CD14-positive monocyte (primary cell): Measurements from ENCODE around the gene SLC6A20. TPM values are rescaled to one million over a fixed set of nuclear protein-coding genes. Genes with fewer than 3 reads are reported as not detected.

Source experiments
- DNase-seq, 3 donors: peaks; one replicate each; pipeline ENCODE4 v3.0.0-alpha.2; 2011 to 2022
- H2AFZ ChIP-seq: 2 replicates; pipeline ENCODE4 v1.6.0; 2012; ENCODE audit warnings: mild to moderate bottlenecking, low read depth, low read length, inconsistent platforms; ENCODE audit not compliant: insufficient read depth, poor library complexity, severe bottlenecking
- H3K27ac ChIP-seq, 2 donors: 1 replicate in 1 of 2; 2 replicates in 1 of 2; pipeline ENCODE4 v1.5.1; 2012 to 2013; ENCODE audit warnings: low read length in 2 of 2, control low read depth in 1 of 2, inconsistent platforms in 1 of 2, low read depth in 1 of 2, mild to moderate bottlenecking in 1 of 2
- H3K27me3 ChIP-seq, 2 donors: one replicate each; pipeline versions ENCODE4 v1.6.0 to v1.6.1; 2011 to 2013; ENCODE audit warnings: low read length in 2 of 2; ENCODE audit not compliant: control insufficient read depth in 2 of 2, insufficient read depth in 2 of 2
- H3K36me3 ChIP-seq, 2 donors: replicated peaks in 1 of 2; 1 replicate in 1 of 2; 2 replicates in 1 of 2; pipeline versions ENCODE4 v1.5.1 to v1.6.1; 2012 to 2013; ENCODE audit warnings: low read length in 2 of 2, control low read depth in 1 of 2, inconsistent platforms in 1 of 2, mild to moderate bottlenecking in 1 of 2; ENCODE audit not compliant: insufficient read depth in 2 of 2, control insufficient read depth in 1 of 2
- H3K4me1 ChIP-seq, 2 donors: 1 replicate in 1 of 2; 2 replicates in 1 of 2; pipeline versions ENCODE4 v1.5.1 to v1.6.1; 2012 to 2013; ENCODE audit warnings: low read length in 2 of 2, control low read depth in 1 of 2, inconsistent platforms in 1 of 2, mild to moderate bottlenecking in 1 of 2, moderate library complexity in 1 of 2; ENCODE audit not compliant: insufficient read depth in 2 of 2, control insufficient read depth in 1 of 2
- H3K4me2 ChIP-seq: replicated peaks from 2 replicates; pipeline ENCODE3; 2012; ENCODE audit warnings: low read length, moderate library complexity, mild to moderate bottlenecking; ENCODE audit not compliant: poor library complexity, severe bottlenecking; ENCODE audit errors: extremely low read depth
- H3K4me3 ChIP-seq, 3 experiments: fragments of 200-600 bp in 1 of 3; sonication (generic) in 1 of 3; replicated peaks in 1 of 3; 1 replicate in 2 of 3; 2 replicates in 1 of 3; pipeline ENCODE4 v1.5.1; 2011 to 2013; ENCODE audit warnings: low read length in 3 of 3, mild to moderate bottlenecking in 3 of 3, control low read depth in 2 of 3, low read depth in 2 of 3, inconsistent platforms in 1 of 3, moderate library complexity in 1 of 3
- H3K79me2 ChIP-seq: 2 replicates; pipeline ENCODE4 v1.6.0; 2012; ENCODE audit warnings: mild to moderate bottlenecking, control low read depth, inconsistent platforms, low read length, moderate library complexity; ENCODE audit not compliant: insufficient read depth
- H3K9ac ChIP-seq: 2 replicates; pipeline ENCODE4 v1.6.0; 2017; ENCODE audit warnings: low read length, mild to moderate bottlenecking; ENCODE audit not compliant: insufficient read depth, poor library complexity, severe bottlenecking
- H3K9me3 ChIP-seq, 2 donors: replicated peaks in 1 of 2; 1 replicate in 1 of 2; 2 replicates in 1 of 2; pipeline versions ENCODE4 v1.5.1 to v1.6.1; 2012 to 2013; ENCODE audit warnings: low read length in 2 of 2, control low read depth in 1 of 2; ENCODE audit not compliant: control insufficient read depth in 1 of 2, insufficient read depth in 1 of 2
- H4K20me1 ChIP-seq: 2 replicates; pipeline ENCODE4 v1.6.0; 2012; ENCODE audit warnings: mild to moderate bottlenecking, low read length, control low read depth, moderate library complexity; ENCODE audit not compliant: insufficient read depth
- H3K27ac Mint-ChIP-seq, 7 donors: one replicate each; pipeline ENCODE4 v1.8.0; 2020; ENCODE audit warnings: mild to moderate bottlenecking in 7 of 7, mixed read lengths in 7 of 7, moderate library complexity in 6 of 7, inconsistent platforms in 2 of 7
- H3K27me3 Mint-ChIP-seq, 3 donors: one replicate each; pipeline ENCODE4 v1.8.0; 2021 to 2022; ENCODE audit warnings: low read depth in 3 of 3, mild to moderate bottlenecking in 3 of 3, mixed read lengths in 3 of 3, moderate library complexity in 3 of 3, inconsistent platforms in 1 of 3
- H3K36me3 Mint-ChIP-seq, 2 donors: one replicate each; pipeline ENCODE4 v1.8.0; 2020; ENCODE audit warnings: mixed read lengths in 2 of 2, inconsistent platforms in 1 of 2, mild to moderate bottlenecking in 1 of 2
- H3K4me1 Mint-ChIP-seq: one replicate; pipeline ENCODE4 v1.8.0; 2020; ENCODE audit warnings: mild to moderate bottlenecking, mixed read lengths
- H3K4me3 Mint-ChIP-seq, 2 donors: one replicate each; pipeline ENCODE4 v1.8.0; 2020; ENCODE audit warnings: mild to moderate bottlenecking in 2 of 2, mixed read lengths in 2 of 2, moderate library complexity in 1 of 2
- H3K9me3 Mint-ChIP-seq, 7 donors: one replicate each; pipeline ENCODE4 v1.8.0; 2020 to 2022; ENCODE audit warnings: mixed read lengths in 7 of 7, mild to moderate bottlenecking in 6 of 7, moderate library complexity in 6 of 7, inconsistent platforms in 2 of 7
- WGBS: methylation state at CpG from one replicate; pipeline ENCODE4 v1.1.5; 2013; ENCODE audit warnings: missing lambda C conversion rate; ENCODE audit not compliant: insufficient coverage; 5-methylcytosine and 5-hydroxymethylcytosine counted together
- intact Hi-C, 2 donors: fragments of 100-400 bp; cut with micrococcal nuclease; formaldehyde crosslinking; loops; one replicate each; pipeline versions ENCODE4 v1.15.0 to v1.15.1; 2023
- polyA plus RNA-seq, 3 donors: library from polyadenylated mRNA; depleted of rRNA in 1 of 3; unstranded in 2 of 3; stranded (reverse) in 1 of 3; fragments of 300-500 nt in 2 of 3; fragments of >200 nt in 1 of 3; fragmentation: Illumina TruSeq in 2 of 3; gene quantifications; 1 replicate in 2 of 3; 2 replicates in 1 of 3; pipeline ENCODE4 v1.2.3, GENCODE V29; 2012 to 2021
- TF ChIP-seq, protein P1 (sequence below): fragments of 200-600 bp; IDR thresholded peaks from one replicate; pipeline ENCODE4 v1.8.0; 2022; ENCODE audit warnings: antibody characterized with exemption, mild to moderate bottlenecking

Gene SLC6A20
- polyA plus RNA-seq, 3 donors: not detected

- Histone ChIP-seq H3K27me3 (no peaks in the 10 kb centered on the region), H3K9ac (no peak overlapping the region), H3K36me3 (peaks cover 17 to 20% of the 10 kb centered on the region in 2 donors), H3K27ac (no peak overlapping the region), H2AFZ (no peak overlapping the region), H3K4me3 (no peak overlapping the region), H3K79me2 (no peaks in the 10 kb centered on the region), H4K20me1 (no peaks in the 10 kb centered on the region), H3K9me3 (no peaks in the 10 kb centered on the region), H3K4me1 (no peaks in the 10 kb centered on the region), H3K4me2 (no peak overlapping the region)
- TF ChIP-seq, protein P1, sequence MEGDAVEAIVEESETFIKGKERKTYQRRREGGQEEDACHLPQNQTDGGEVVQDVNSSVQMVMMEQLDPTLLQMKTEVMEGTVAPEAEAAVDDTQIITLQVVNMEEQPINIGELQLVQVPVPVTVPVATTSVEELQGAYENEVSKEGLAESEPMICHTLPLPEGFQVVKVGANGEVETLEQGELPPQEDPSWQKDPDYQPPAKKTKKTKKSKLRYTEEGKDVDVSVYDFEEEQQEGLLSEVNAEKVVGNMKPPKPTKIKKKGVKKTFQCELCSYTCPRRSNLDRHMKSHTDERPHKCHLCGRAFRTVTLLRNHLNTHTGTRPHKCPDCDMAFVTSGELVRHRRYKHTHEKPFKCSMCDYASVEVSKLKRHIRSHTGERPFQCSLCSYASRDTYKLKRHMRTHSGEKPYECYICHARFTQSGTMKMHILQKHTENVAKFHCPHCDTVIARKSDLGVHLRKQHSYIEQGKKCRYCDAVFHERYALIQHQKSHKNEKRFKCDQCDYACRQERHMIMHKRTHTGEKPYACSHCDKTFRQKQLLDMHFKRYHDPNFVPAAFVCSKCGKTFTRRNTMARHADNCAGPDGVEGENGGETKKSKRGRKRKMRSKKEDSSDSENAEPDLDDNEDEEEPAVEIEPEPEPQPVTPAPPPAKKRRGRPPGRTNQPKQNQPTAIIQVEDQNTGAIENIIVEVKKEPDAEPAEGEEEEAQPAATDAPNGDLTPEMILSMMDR: no peak
- Mint-ChIP-seq H3K4me3 (no peak overlapping the region), H3K27ac (peak overlapping the region in 1 of 7 donors; percentile 54), H3K27me3 (peaks cover 0 to 1% (median 0%) of the 10 kb centered on the region in 3 donors), H3K9me3 (no peaks in the 10 kb centered on the region), H3K4me1 (no peaks in the 10 kb centered on the region), H3K36me3 (peaks cover 24 to 34% of the 10 kb centered on the region in 2 donors)
- 100% methylated on average over 1 of the region's 3 CpGs for WGBS
- intact Hi-C loops: no loop called here
- no peak for DNase-seq
Measured at GRCh38 chr3:45826908-45827307, 30.6 kb upstream of the SLC6A20 start.

DNA sequence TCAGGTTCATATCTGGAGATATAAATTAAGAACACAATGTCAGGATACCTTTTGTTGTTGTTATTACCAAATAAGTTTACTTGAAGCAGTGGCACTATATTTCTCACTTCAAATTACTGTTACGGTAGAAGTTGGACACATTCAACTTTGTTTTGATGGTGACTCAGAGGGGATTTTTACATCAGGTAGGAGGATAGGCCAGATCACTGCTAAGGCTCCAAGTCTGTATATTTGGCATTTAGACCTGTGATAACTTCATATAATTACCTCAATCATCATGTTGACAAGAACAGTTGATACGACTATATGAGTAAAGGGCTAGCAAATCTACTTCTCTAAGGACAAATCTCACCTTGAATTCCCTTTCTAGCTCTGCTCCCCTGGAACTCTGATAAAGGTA, 30.0 kb upstream of the SLC6A20 start:
- Histone ChIP-seq H3K36me3 (peaks cover 14 to 20% of the 10 kb centered on the region in 2 donors), H3K9ac (no peak overlapping the region), H3K79me2 (no peaks in the 10 kb centered on the region), H3K9me3 (no peaks in the 10 kb centered on the region), H4K20me1 (no peaks in the 10 kb centered on the region), H3K27ac (no peak overlapping the region), H3K4me3 (no peak overlapping the region), H3K4me1 (no peaks in the 10 kb centered on the region), H3K27me3 (no peaks in the 10 kb centered on the region), H3K4me2 (no peak overlapping the region), H2AFZ (no peak overlapping the region)
- H3K4me1 Mint-ChIP-seq: no peaks in the 10 kb centered on the region
- peaks cover 0 to 1% (median 0%) of the 10 kb centered on the region in 3 donors for H3K27me3 Mint-ChIP-seq
- WGBS: no CpG with 5 or more reads among the region's 2 CpGs
- H3K9me3 Mint-ChIP-seq: no peaks in the 10 kb centered on the region
- TF ChIP-seq, protein P1: no peak
- H3K36me3 Mint-ChIP-seq: peaks cover 20 to 34% of the 10 kb centered on the region in 2 donors
- H3K4me3 Mint-ChIP-seq: no peak overlapping the region
- intact Hi-C loops: no loop called here
- DNase-seq: no peak
- no peak overlapping the region for H3K27ac Mint-ChIP-seq
